DOHH2 (cell line): Measurements from ENCODE around the gene TAF4.

Experiments
- CTCF ChIP-seq: fragments of 200-600 bp; sonication (generic); IDR thresholded peaks from one replicate; pipeline ENCODE4 v1.5.1; 2014; ENCODE audit warnings: antibody characterized with exemption, mild to moderate bottlenecking, low read depth, low read length; ENCODE audit not compliant: poor library complexity, severe bottlenecking
- EZH2phosphoT487 ChIP-seq: fragments of 200-600 bp; sonication (generic); IDR thresholded peaks from 2 replicates; pipeline ENCODE4 v1.6.1; 2017; ENCODE audit warnings: borderline replicate concordance, mild to moderate bottlenecking, antibody characterized with exemption, low read length, moderate library complexity, mixed read lengths

- TF ChIP-seq CTCF = no peak
- no peak for TF ChIP-seq EZH2phosphoT487
Observed at GRCh38 chr20:62063315-62063980, 2.2 kb downstream of the TAF4 start.
